ENCODE data around the gene CD300LF.

DNA sequence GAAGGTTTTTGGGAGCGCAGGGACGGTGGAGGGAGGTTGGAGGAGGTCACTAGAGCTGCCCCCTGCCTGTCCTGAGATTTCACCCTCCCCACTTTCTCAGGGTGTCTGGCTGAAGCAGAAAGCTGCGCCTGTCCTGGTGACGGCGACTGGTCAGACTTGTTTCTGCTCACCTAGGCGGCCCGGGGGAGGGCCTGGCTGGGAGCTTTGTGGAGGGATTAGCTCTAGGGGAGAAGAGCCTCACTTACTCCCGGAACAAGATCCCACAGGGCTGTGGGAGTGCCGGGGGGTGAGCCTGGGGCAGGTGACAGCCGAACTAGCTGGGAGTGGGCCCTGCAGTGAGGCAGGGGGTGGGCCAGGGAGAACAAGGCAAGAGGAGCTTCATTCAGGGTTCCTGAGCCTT is 47.2 kb upstream of the CD300LF start:
- TF ChIP-seq, protein P1, sequence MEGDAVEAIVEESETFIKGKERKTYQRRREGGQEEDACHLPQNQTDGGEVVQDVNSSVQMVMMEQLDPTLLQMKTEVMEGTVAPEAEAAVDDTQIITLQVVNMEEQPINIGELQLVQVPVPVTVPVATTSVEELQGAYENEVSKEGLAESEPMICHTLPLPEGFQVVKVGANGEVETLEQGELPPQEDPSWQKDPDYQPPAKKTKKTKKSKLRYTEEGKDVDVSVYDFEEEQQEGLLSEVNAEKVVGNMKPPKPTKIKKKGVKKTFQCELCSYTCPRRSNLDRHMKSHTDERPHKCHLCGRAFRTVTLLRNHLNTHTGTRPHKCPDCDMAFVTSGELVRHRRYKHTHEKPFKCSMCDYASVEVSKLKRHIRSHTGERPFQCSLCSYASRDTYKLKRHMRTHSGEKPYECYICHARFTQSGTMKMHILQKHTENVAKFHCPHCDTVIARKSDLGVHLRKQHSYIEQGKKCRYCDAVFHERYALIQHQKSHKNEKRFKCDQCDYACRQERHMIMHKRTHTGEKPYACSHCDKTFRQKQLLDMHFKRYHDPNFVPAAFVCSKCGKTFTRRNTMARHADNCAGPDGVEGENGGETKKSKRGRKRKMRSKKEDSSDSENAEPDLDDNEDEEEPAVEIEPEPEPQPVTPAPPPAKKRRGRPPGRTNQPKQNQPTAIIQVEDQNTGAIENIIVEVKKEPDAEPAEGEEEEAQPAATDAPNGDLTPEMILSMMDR (IDR thresholded peaks at IDR 0.05): no peak
- TF ChIP-seq ZFX (IDR thresholded peaks at IDR 0.05; ENCODE audit: borderline replicate concordance): no peak

Measured in 22Rv1 (cell line).